Astrocyte of the cerebellum (primary cell): ENCODE results near the gene CIART.

ENCODE experiments used
- DNase-seq: peaks from one replicate; pipeline ENCODE4 v3.0.0-alpha.2; 2011; ENCODE audit warnings: low read depth
- H3K4me3 ChIP-seq: 2 replicates; pipeline ENCODE4 v1.5.1; 2011; ENCODE audit warnings: mild to moderate bottlenecking, low read depth, low read length, moderate library complexity
- CTCF ChIP-seq: IDR thresholded peaks from 2 replicates; pipeline ENCODE4 v1.5.1; 2012; ENCODE audit warnings: low read length, low read depth, moderate library complexity, mild to moderate bottlenecking; ENCODE audit errors: missing control alignments
- in situ Hi-C: cut with HindIII; loops from 2 replicates; pipeline ENCODE4 v1.10.0; 2017; ENCODE audit warnings: low sequenced_read_pairs

CIART gene

GRCh38 chr1:150322310-150322709 lies 40.0 kb downstream of the CIART start:
- TF ChIP-seq CTCF = no peak
- peak overlapping the region; percentile 96 for H3K4me3 ChIP-seq
- in situ Hi-C loops = no loop called here
- no peak for DNase-seq

- in situ Hi-C loops = no loop called here
- H3K4me3 ChIP-seq = no peak overlapping the region
- no peak for TF ChIP-seq CTCF
- no peak for DNase-seq
These were observed 50.4 kb downstream of the CIART start for GRCh38 chr1:150332651-150333290.
